HepG2 (cell line): Measurements from ENCODE around the gene RNU11.
"Not testable (repeated sequence)": the region's sequence is repeated elsewhere in the genome, so short reads cannot be mapped to it uniquely, and the experiment has no call there.

Experiments used
- FOXA3 ChIP-seq: IDR thresholded peaks from 2 replicates; pipeline ENCODE4 v1.6.1; 2016; ENCODE audit warnings: missing genetic modification reagents, missing compliant biosample characterization
- RFX1 ChIP-seq: fragments of 450-650 bp; IDR thresholded peaks from 2 replicates; pipeline ENCODE4 v1.6.1; 2017
- TF ChIP-seq, protein P1 (sequence below): sonication (generic); formaldehyde crosslinking; IDR thresholded peaks from 2 replicates; pipeline ENCODE4 v1.4.0; 2020; ENCODE audit warnings: missing genetic modification reagents

DNA sequence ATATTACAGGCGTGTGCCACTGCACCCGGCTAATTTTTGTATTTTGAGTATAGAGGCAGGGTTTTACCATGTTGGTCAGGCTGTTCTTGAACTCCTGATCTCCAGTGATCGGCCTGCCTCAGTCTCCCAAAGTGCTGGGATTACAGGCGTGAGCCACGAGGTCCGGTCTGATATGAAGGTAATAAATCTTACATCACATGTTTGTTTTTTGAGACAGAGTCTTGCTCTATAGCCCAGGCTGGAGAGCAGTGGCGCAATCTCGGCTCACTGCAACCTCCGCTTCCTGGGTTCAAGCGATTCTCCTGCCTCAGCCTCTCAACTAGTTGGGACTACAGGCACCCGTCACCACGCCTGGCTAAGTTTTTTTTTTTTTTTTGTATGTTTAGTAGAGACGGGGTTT lies 4.7 kb downstream of the RNU11 start:
- TF ChIP-seq, protein P1, sequence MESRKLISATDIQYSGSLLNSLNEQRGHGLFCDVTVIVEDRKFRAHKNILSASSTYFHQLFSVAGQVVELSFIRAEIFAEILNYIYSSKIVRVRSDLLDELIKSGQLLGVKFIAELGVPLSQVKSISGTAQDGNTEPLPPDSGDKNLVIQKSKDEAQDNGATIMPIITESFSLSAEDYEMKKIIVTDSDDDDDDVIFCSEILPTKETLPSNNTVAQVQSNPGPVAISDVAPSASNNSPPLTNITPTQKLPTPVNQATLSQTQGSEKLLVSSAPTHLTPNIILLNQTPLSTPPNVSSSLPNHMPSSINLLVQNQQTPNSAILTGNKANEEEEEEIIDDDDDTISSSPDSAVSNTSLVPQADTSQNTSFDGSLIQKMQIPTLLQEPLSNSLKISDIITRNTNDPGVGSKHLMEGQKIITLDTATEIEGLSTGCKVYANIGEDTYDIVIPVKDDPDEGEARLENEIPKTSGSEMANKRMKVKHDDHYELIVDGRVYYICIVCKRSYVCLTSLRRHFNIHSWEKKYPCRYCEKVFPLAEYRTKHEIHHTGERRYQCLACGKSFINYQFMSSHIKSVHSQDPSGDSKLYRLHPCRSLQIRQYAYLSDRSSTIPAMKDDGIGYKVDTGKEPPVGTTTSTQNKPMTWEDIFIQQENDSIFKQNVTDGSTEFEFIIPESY (CRISPR knock-in tag): not testable (repeated sequence)
- TF ChIP-seq RFX1, FOXA3: not testable (repeated sequence)
